Measurements from ENCODE around the gene PAGE2B.

DNA sequence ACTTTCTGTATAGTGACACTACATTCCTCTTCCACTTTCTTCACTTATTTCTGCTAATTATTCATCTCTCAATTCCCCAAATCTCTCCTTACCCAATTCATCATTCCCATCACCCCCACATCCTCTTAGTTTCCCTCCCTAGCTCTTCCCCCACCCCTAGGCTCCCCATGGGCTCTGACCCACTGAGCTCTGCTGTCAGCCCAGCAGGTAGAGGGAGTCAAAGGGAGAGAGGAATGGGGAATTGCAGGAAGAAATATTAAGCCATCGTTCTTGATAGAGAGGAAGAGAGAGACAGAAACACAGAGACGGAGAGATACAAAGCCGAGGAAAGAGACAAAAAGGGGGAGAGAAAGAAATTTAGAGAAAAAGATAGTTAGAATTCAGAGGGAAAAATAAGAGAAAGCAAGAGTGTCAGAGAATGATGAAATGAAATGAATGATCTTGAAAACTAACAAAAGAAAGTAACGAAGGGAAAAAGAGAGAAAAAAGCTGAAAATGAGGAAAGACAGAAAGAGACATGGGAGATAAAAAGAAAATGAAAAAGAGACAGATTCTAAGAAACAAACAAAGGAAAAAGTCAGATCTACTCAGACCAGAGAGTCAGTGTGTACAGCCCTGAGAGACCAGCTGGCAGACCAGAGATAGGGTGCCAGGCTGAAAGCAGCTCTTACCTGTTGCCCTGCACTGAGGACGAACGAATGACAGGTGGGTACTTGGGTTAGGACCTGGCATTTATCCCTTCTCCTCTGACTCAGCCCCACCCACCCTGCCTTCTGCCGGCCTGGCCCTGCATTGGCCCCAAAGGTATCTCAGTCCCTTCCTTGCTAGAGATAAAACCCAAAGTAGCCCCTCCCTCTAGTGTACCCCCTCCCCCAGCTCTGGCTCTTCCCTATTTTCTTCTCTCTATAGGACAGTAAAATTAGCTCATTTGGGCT lies 44.3 kb upstream of the PAGE2B start, which contains the start of gene ALAS2:
- TF ChIP-seq, protein P1, sequence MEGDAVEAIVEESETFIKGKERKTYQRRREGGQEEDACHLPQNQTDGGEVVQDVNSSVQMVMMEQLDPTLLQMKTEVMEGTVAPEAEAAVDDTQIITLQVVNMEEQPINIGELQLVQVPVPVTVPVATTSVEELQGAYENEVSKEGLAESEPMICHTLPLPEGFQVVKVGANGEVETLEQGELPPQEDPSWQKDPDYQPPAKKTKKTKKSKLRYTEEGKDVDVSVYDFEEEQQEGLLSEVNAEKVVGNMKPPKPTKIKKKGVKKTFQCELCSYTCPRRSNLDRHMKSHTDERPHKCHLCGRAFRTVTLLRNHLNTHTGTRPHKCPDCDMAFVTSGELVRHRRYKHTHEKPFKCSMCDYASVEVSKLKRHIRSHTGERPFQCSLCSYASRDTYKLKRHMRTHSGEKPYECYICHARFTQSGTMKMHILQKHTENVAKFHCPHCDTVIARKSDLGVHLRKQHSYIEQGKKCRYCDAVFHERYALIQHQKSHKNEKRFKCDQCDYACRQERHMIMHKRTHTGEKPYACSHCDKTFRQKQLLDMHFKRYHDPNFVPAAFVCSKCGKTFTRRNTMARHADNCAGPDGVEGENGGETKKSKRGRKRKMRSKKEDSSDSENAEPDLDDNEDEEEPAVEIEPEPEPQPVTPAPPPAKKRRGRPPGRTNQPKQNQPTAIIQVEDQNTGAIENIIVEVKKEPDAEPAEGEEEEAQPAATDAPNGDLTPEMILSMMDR (IDR thresholded peaks at IDR 0.05), result no peak
- no peak for TF ChIP-seq POLR2AphosphoS5 (IDR thresholded peaks at IDR 0.05)
- TF ChIP-seq EP300 (IDR thresholded peaks at IDR 0.05), result no peak
